ENCODE data around the gene SMIM5. TPM values are rescaled to one million over a fixed set of nuclear protein-coding genes. Genes with fewer than 3 reads are reported as not detected.

Gene SMIM5
- total and polyA plus RNA-seq, 2 of the 13 experiments (the other 11 are each of a cell fraction or from before 2014, with no cell fraction given) = not detected

GRCh38 chr17:75684924-75685323 is 51.7 kb downstream of the SMIM5 start (continued):
- no peak for TF ChIP-seq ZNF142 (CRISPR knock-in tag; IDR thresholded peaks at IDR 0.05)
- no peak for TF ChIP-seq ZEB1 (IDR thresholded peaks at IDR 0.05; ENCODE audit: insufficient replicate concordance, low read depth)
- no peak for TF ChIP-seq MAX (IDR thresholded peaks at IDR 0.05)
- TF ChIP-seq NR2F1 (CRISPR knock-in tag; IDR thresholded peaks at IDR 0.05) = no peak
- TF ChIP-seq ZNF460 (CRISPR knock-in tag; IDR thresholded peaks at IDR 0.05; ENCODE audit: borderline replicate concordance) = no peak
- TF ChIP-seq RELA (CRISPR knock-in tag; IDR thresholded peaks at IDR 0.05) = no peak
- TF ChIP-seq PBX2 (CRISPR knock-in tag; IDR thresholded peaks at IDR 0.05) = no peak
- TF ChIP-seq FOXK1 (CRISPR knock-in tag; IDR thresholded peaks at IDR 0.05; ENCODE audit: borderline replicate concordance, low read depth) = no peak
- no peak for TF ChIP-seq GMEB2 (CRISPR knock-in tag; IDR thresholded peaks at IDR 0.05; ENCODE audit: low read depth)
- no peak for TF ChIP-seq MAFF (IDR thresholded peaks at IDR 0.05; ENCODE audit: low read depth, low read length)
- TF ChIP-seq GZF1 (CRISPR knock-in tag; IDR thresholded peaks at IDR 0.05) = no peak
- no peak for TF ChIP-seq SETDB1 (CRISPR knock-in tag; IDR thresholded peaks at IDR 0.05; ENCODE audit: borderline replicate concordance)
- no peak for TF ChIP-seq NRL (CRISPR knock-in tag; IDR thresholded peaks at IDR 0.05; ENCODE audit: borderline replicate concordance)

Measured in HepG2 (cell line).